ENCODE measurements around the gene CLASP1. TPM values are rescaled to one million over a fixed set of nuclear protein-coding genes. Genes with fewer than 3 reads are reported as not detected.
"Not testable (repeated sequence)": the region's sequence is repeated elsewhere in the genome, so short reads cannot be mapped to it uniquely, and the experiment has no call there.

CLASP1 gene
- total RNA-seq, 1 donor from 2014 or later = 71.7 TPM

- peaks cover 50% of the 10 kb centered on the region for H3K36me3 Mint-ChIP-seq (ENCODE audit: low read depth)
- intact Hi-C loops (cut with micrococcal nuclease) = no loop called here
- peaks cover 5% of the 10 kb centered on the region for H3K4me1 Mint-ChIP-seq (ENCODE audit: low read depth)
- no peak overlapping the region for H3K27ac Mint-ChIP-seq
- DNase-seq (ENCODE audit: low spot score) = no peak
- H3K27me3 Mint-ChIP-seq (ENCODE audit: low read depth) = no peaks in the 10 kb centered on the region
- H3K4me3 Mint-ChIP-seq (ENCODE audit: low read depth) = no peak overlapping the region
- no peaks in the 10 kb centered on the region for H3K9me3 Mint-ChIP-seq
Observed at GRCh38 chr2:121386707-121387106, 262.6 kb downstream of the CLASP1 start.

- intact Hi-C loops (cut with micrococcal nuclease) = no loop called here
- peaks cover 5% of the 10 kb centered on the region for H3K4me1 Mint-ChIP-seq (ENCODE audit: low read depth)
- no peaks in the 10 kb centered on the region for H3K27me3 Mint-ChIP-seq (ENCODE audit: low read depth)
- no peaks in the 10 kb centered on the region for H3K9me3 Mint-ChIP-seq
- peaks cover 55% of the 10 kb centered on the region for H3K36me3 Mint-ChIP-seq (ENCODE audit: low read depth)
- DNase-seq (ENCODE audit: low spot score) = no peak
- H3K4me3 Mint-ChIP-seq (ENCODE audit: low read depth) = no peak overlapping the region
- no peak overlapping the region for H3K27ac Mint-ChIP-seq
Observed at GRCh38 chr2:121386102-121386501, 263.2 kb downstream of the CLASP1 start.

GRCh38 chr2:121382744-121383143, 266.5 kb downstream of the CLASP1 start:
- Mint-ChIP-seq H3K36me3 (ENCODE audit: low read depth) (peaks cover 76% of the 10 kb centered on the region), H3K4me3 (ENCODE audit: low read depth) (no peak overlapping the region), H3K9me3 (no peaks in the 10 kb centered on the region), H3K27ac (no peak overlapping the region), H3K4me1 (ENCODE audit: low read depth) (peaks cover 8% of the 10 kb centered on the region), H3K27me3 (ENCODE audit: low read depth) (no peaks in the 10 kb centered on the region)
- intact Hi-C loops (cut with micrococcal nuclease) = no loop called here
- DNase-seq (ENCODE audit: low spot score) = no peak

GRCh38 chr2:121377646-121378045, 271.6 kb downstream of the CLASP1 start:
- Mint-ChIP-seq H3K4me3 (ENCODE audit: low read depth) (no peak overlapping the region), H3K27me3 (ENCODE audit: low read depth) (no peaks in the 10 kb centered on the region), H3K27ac (no peak overlapping the region), H3K36me3 (ENCODE audit: low read depth) (peaks cover 90% of the 10 kb centered on the region), H3K4me1 (ENCODE audit: low read depth) (peaks cover 5% of the 10 kb centered on the region), H3K9me3 (no peaks in the 10 kb centered on the region)
- intact Hi-C loops (cut with micrococcal nuclease) = no loop called here
- no peak for DNase-seq (ENCODE audit: low spot score)

GRCh38 chr2:121376535-121377250, 272.6 kb downstream of the CLASP1 start:
- no peaks in the 10 kb centered on the region for H3K27me3 Mint-ChIP-seq (ENCODE audit: low read depth)
- H3K36me3 Mint-ChIP-seq (ENCODE audit: low read depth) = peaks cover 89% of the 10 kb centered on the region
- no peaks in the 10 kb centered on the region for H3K9me3 Mint-ChIP-seq
- intact Hi-C loops (cut with micrococcal nuclease) = no loop called here
- no peak for DNase-seq (ENCODE audit: low spot score)
- H3K4me3 Mint-ChIP-seq (ENCODE audit: low read depth) = no peak overlapping the region
- H3K4me1 Mint-ChIP-seq (ENCODE audit: low read depth) = peaks cover 5% of the 10 kb centered on the region
- H3K27ac Mint-ChIP-seq = no peak overlapping the region

GRCh38 chr2:121375621-121376159, 273.6 kb downstream of the CLASP1 start:
- H3K27me3 Mint-ChIP-seq (ENCODE audit: low read depth) = no peaks in the 10 kb centered on the region
- intact Hi-C loops (cut with micrococcal nuclease) = no loop called here
- no peak for DNase-seq (ENCODE audit: low spot score)
- H3K9me3 Mint-ChIP-seq = no peaks in the 10 kb centered on the region
- H3K4me1 Mint-ChIP-seq (ENCODE audit: low read depth) = peaks cover 5% of the 10 kb centered on the region
- no peak overlapping the region for H3K27ac Mint-ChIP-seq
- no peak overlapping the region for H3K4me3 Mint-ChIP-seq (ENCODE audit: low read depth)
- H3K36me3 Mint-ChIP-seq (ENCODE audit: low read depth) = peaks cover 86% of the 10 kb centered on the region

GRCh38 chr2:121374412-121375075, 274.7 kb downstream of the CLASP1 start:
- H3K4me1 Mint-ChIP-seq (ENCODE audit: low read depth); H3K27ac Mint-ChIP-seq; H3K27me3 Mint-ChIP-seq (ENCODE audit: low read depth); H3K4me3 Mint-ChIP-seq (ENCODE audit: low read depth); H3K9me3 Mint-ChIP-seq; DNase-seq (ENCODE audit: low spot score); intact Hi-C loops (cut with micrococcal nuclease): not testable (repeated sequence)
- peaks cover 77% of the 10 kb centered on the region for H3K36me3 Mint-ChIP-seq (ENCODE audit: low read depth)

GRCh38 chr2:121372721-121373353, 276.4 kb downstream of the CLASP1 start:
- no peaks in the 10 kb centered on the region for H3K27me3 Mint-ChIP-seq (ENCODE audit: low read depth)
- H3K9me3 Mint-ChIP-seq = no peaks in the 10 kb centered on the region
- intact Hi-C loops (cut with micrococcal nuclease) = no loop called here
- no peak for DNase-seq (ENCODE audit: low spot score)
- no peak overlapping the region for H3K4me3 Mint-ChIP-seq (ENCODE audit: low read depth)
- peak overlapping the region; percentile 36 for H3K27ac Mint-ChIP-seq
- peaks cover 71% of the 10 kb centered on the region for H3K36me3 Mint-ChIP-seq (ENCODE audit: low read depth)
- H3K4me1 Mint-ChIP-seq (ENCODE audit: low read depth) = peaks cover 2% of the 10 kb centered on the region

- no peaks in the 10 kb centered on the region for H3K27me3 Mint-ChIP-seq (ENCODE audit: low read depth)
- no peaks in the 10 kb centered on the region for H3K4me1 Mint-ChIP-seq (ENCODE audit: low read depth)
- H3K27ac Mint-ChIP-seq = no peak overlapping the region
- H3K4me3 Mint-ChIP-seq (ENCODE audit: low read depth) = no peak overlapping the region
- intact Hi-C loops (cut with micrococcal nuclease) = no loop called here
- DNase-seq (ENCODE audit: low spot score) = no peak
- H3K36me3 Mint-ChIP-seq (ENCODE audit: low read depth) = peaks cover 67% of the 10 kb centered on the region
- no peaks in the 10 kb centered on the region for H3K9me3 Mint-ChIP-seq
Observed at GRCh38 chr2:121372082-121372481, 277.2 kb downstream of the CLASP1 start.

GRCh38 chr2:121368836-121369235, 280.4 kb downstream of the CLASP1 start:
- Mint-ChIP-seq H3K4me3 (ENCODE audit: low read depth) (no peak overlapping the region), H3K9me3 (no peaks in the 10 kb centered on the region), H3K27ac (peak overlapping the region; percentile 2), H3K27me3 (ENCODE audit: low read depth) (no peaks in the 10 kb centered on the region), H3K36me3 (ENCODE audit: low read depth) (peaks cover 57% of the 10 kb centered on the region), H3K4me1 (ENCODE audit: low read depth) (peaks cover 2% of the 10 kb centered on the region)
- no peak for DNase-seq (ENCODE audit: low spot score)
- intact Hi-C loops (cut with micrococcal nuclease) = no loop called here

- Mint-ChIP-seq H3K27ac (no peak overlapping the region), H3K36me3 (ENCODE audit: low read depth) (peaks cover 52% of the 10 kb centered on the region)
- intact Hi-C loops (cut with micrococcal nuclease) = no loop called here
Observed at GRCh38 chr2:121368155-121368554, 281.1 kb downstream of the CLASP1 start.

GRCh38 chr2:121367246-121367900, 281.9 kb downstream of the CLASP1 start:
- no peak for DNase-seq (ENCODE audit: low spot score)
- Mint-ChIP-seq H3K4me3 (ENCODE audit: low read depth) (no peak overlapping the region), H3K27ac (no peak overlapping the region), H3K36me3 (ENCODE audit: low read depth) (peaks cover 52% of the 10 kb centered on the region), H3K4me1 (ENCODE audit: low read depth) (peaks cover 2% of the 10 kb centered on the region), H3K9me3 (no peaks in the 10 kb centered on the region), H3K27me3 (ENCODE audit: low read depth) (no peaks in the 10 kb centered on the region)
- intact Hi-C loops (cut with micrococcal nuclease) = no loop called here

More at GRCh38 chr2:121368155-121368554, 281.1 kb downstream of the CLASP1 start:
- Mint-ChIP-seq H3K27me3 (ENCODE audit: low read depth) (no peaks in the 10 kb centered on the region), H3K4me3 (ENCODE audit: low read depth) (no peak overlapping the region), H3K9me3 (no peaks in the 10 kb centered on the region), H3K4me1 (ENCODE audit: low read depth) (peaks cover 2% of the 10 kb centered on the region)
- no peak for DNase-seq (ENCODE audit: low spot score)
